SU-DHL-6 (cell line): Measurements from ENCODE around the gene SRGAP1.
"Not testable (repeated sequence)": the region's sequence is repeated elsewhere in the genome, so short reads cannot be mapped to it uniquely, and the experiment has no call there.

Source experiments
- H2AFZ ChIP-seq: fragments of 200-600 bp; sonication (generic); 2 replicates; pipeline ENCODE4 v1.6.1; 2014; ENCODE audit warnings: low read depth, mild to moderate bottlenecking, moderate library complexity, mixed read lengths, antibody characterized with exemption, low read length; ENCODE audit not compliant: severe bottlenecking
- H3F3A ChIP-seq: fragments of 200-600 bp; shearing (Covaris generic); 2 replicates; pipeline ENCODE4 v1.6.0; 2016; ENCODE audit warnings: antibody characterized with exemption, mild to moderate bottlenecking; ENCODE audit not compliant: insufficient read depth
- H3K27ac ChIP-seq: fragments of 200-600 bp; sonication (generic); 2 replicates; pipeline ENCODE4 v1.5.1; 2016; ENCODE audit warnings: low read depth, mild to moderate bottlenecking, low read length, moderate library complexity, mixed read lengths
- H3K27me3 ChIP-seq: fragments of 200-600 bp; sonication (generic), shearing (Covaris generic); 2 replicates; pipeline ENCODE4 v1.6.0; 2014; ENCODE audit warnings: mild to moderate bottlenecking, low read length
- H3K36me3 ChIP-seq: fragments of 200-600 bp; sonication (generic); 2 replicates; pipeline ENCODE4 v1.6.1; 2014; ENCODE audit warnings: mild to moderate bottlenecking, low read length, mixed read lengths
- H3K4me2 ChIP-seq: fragments of 300-600, 200-600 bp; shearing (Covaris generic), sonication (generic); 2 replicates; pipeline ENCODE4 v1.6.0; 2014; ENCODE audit warnings: low read length, low read depth, mild to moderate bottlenecking; ENCODE audit not compliant: poor library complexity, severe bottlenecking
- H3K4me3 ChIP-seq: fragments of 200-600 bp; sonication (generic); 2 replicates; pipeline ENCODE4 v1.5.1; 2014; ENCODE audit warnings: antibody characterized with exemption, low read length, mild to moderate bottlenecking, mixed read lengths; ENCODE audit not compliant: insufficient read depth, poor library complexity, severe bottlenecking
- H3K79me2 ChIP-seq: fragments of 200-600 bp; sonication (generic); 2 replicates; pipeline ENCODE4 v1.6.1; 2014; ENCODE audit warnings: mild to moderate bottlenecking, low read length, moderate library complexity; ENCODE audit not compliant: insufficient read depth
- H3K9ac ChIP-seq: fragments of 200-600 bp; sonication (generic); 2 replicates; pipeline ENCODE4 v1.7.0; 2014; ENCODE audit warnings: mild to moderate bottlenecking, low read length
- H3K9me2 ChIP-seq: fragments of 200-600 bp; sonication (generic); replicated peaks from 2 replicates; pipeline ENCODE4 v1.6.1; 2014; ENCODE audit warnings: low read length; ENCODE audit not compliant: insufficient read depth
- H3K9me3 ChIP-seq: fragments of 200-600 bp; sonication (generic); 2 replicates; pipeline ENCODE4 v1.6.1; 2014; ENCODE audit warnings: low read length, mixed read lengths; ENCODE audit not compliant: insufficient read depth
- H4K20me1 ChIP-seq: fragments of 200-600 bp; sonication (generic); 2 replicates; pipeline ENCODE4 v1.6.1; 2014; ENCODE audit warnings: low read depth, mild to moderate bottlenecking, antibody characterized with exemption, low read length, moderate library complexity, mixed read lengths
- EZH2phosphoT487 ChIP-seq: fragments of 200-600 bp; sonication (generic), shearing (Covaris generic); conservative IDR thresholded peaks from 2 replicates; pipeline ENCODE4 v1.6.1; 2018; ENCODE audit warnings: mild to moderate bottlenecking, antibody characterized with exemption, low read length, moderate library complexity, mixed read lengths
- TF ChIP-seq, protein P1 (sequence below): fragments of 200-600 bp; sonication (generic); IDR thresholded peaks from one replicate; pipeline ENCODE4 v1.5.1; 2017; ENCODE audit warnings: antibody characterized with exemption, mild to moderate bottlenecking, low read length, moderate library complexity; ENCODE audit not compliant: insufficient read depth, poor library complexity, severe bottlenecking

The SRGAP1 gene

DNA sequence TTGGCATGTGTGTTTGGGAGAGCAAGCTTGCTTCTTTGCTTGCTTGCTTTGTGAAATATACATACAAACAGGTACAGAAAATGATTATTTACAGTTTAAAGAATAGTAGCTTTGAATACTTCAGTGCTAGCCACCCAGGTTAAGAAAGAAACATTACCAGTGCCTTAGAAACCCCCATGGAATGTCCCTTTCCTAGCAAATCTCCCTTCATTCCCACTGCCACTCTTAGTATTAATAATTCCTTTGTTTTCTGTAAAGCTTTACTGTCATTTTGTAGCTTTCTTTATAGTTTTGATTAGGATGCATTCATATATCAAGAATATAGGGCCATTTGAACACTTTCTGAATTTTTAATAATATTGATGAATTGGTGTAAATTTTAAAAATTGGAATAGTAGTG is 9.5 kb downstream of the SRGAP1 start:
- no peaks in the 10 kb centered on the region for H3K36me3 ChIP-seq
- no peaks in the 10 kb centered on the region for H3F3A ChIP-seq
- H2AFZ ChIP-seq, result no peak overlapping the region
- no peaks in the 10 kb centered on the region for H4K20me1 ChIP-seq
- H3K79me2 ChIP-seq, result no peaks in the 10 kb centered on the region
- no peak overlapping the region for H3K4me3 ChIP-seq
- H3K9me3 ChIP-seq, result no peaks in the 10 kb centered on the region
- no peak for TF ChIP-seq EZH2phosphoT487
- TF ChIP-seq, protein P1, sequence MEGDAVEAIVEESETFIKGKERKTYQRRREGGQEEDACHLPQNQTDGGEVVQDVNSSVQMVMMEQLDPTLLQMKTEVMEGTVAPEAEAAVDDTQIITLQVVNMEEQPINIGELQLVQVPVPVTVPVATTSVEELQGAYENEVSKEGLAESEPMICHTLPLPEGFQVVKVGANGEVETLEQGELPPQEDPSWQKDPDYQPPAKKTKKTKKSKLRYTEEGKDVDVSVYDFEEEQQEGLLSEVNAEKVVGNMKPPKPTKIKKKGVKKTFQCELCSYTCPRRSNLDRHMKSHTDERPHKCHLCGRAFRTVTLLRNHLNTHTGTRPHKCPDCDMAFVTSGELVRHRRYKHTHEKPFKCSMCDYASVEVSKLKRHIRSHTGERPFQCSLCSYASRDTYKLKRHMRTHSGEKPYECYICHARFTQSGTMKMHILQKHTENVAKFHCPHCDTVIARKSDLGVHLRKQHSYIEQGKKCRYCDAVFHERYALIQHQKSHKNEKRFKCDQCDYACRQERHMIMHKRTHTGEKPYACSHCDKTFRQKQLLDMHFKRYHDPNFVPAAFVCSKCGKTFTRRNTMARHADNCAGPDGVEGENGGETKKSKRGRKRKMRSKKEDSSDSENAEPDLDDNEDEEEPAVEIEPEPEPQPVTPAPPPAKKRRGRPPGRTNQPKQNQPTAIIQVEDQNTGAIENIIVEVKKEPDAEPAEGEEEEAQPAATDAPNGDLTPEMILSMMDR, result no peak
- no peak overlapping the region for H3K27ac ChIP-seq
- H3K4me2 ChIP-seq, result no peak overlapping the region
- H3K9me2 ChIP-seq, result no peaks in the 10 kb centered on the region
- H3K27me3 ChIP-seq, result no peaks in the 10 kb centered on the region
- no peak overlapping the region for H3K9ac ChIP-seq

DNA sequence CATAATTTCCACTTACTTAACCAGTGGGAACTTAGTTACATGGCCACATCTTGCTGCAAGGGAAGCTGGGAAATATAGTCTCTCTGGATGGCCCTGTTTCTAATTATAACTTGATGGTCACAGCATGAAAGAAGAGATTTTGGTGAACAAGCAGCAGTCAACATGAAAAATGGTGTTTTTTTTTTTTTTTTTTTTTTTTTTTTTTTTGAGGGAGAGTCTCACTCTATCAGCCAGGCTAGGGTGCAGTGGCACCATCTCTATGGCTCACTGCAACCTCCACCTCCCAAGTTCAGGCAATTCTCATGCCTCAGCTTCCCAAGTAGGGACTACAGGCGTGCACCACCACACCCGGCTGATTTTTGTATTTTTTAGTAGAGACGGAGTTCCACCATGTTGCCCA is 10.8 kb downstream of the SRGAP1 start:
- Histone ChIP-seq H3K79me2 (no peaks in the 10 kb centered on the region), H3F3A (no peaks in the 10 kb centered on the region)

DNA sequence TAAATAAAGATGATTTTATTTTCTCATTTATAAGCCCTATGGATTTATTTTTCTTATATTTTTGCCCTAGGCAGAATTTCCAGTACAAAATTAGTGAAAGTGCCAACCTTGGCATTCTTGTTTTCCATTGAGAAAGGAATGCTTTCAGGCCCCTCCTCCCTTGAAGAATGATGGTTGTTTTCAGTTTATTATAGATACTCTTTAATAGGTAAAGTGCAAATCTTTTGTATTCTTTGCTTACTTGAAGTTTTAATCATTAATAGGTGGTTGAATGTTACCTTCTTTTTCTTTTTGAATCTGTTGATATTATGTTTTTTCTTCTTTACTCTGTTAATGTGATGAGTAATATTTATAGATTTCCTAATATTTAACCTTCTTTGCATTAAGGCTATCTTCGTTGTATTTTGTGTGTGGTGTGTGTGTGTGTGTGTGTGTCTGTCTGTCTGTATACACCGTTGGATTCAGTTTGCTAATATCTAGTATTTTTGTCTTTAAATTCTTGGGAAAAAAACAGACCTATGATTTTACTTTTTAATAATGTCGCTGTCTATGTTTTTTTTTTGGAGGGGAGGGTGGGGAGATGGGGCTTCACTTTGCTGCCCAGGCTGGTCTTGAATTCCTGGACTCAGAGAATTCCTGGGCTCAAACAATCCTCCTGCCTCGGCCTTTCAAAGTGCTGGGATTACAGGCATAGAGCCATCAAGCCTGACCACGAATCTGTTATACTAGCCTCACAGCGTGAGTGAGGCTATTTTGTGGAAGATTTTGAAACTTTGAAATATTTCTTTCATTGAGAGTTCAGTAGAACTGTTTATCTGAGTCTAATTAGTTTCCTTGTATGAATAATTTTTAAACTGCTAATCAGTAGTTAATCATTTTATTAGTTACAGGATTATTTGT is 13.5 kb downstream of the SRGAP1 start:
- no peaks in the 10 kb centered on the region for H3K9me2 ChIP-seq
- H3K36me3 ChIP-seq, result no peaks in the 10 kb centered on the region
- H3K27me3 ChIP-seq, result no peaks in the 10 kb centered on the region
- H2AFZ ChIP-seq, result no peak overlapping the region
- no peak overlapping the region for H3K4me2 ChIP-seq
- H3K79me2 ChIP-seq, result no peaks in the 10 kb centered on the region
- no peaks in the 10 kb centered on the region for H3K9me3 ChIP-seq
- H3K9ac ChIP-seq, result no peak overlapping the region
- no peak for TF ChIP-seq EZH2phosphoT487
- TF ChIP-seq, protein P1, result no peak
- H3F3A ChIP-seq, result no peaks in the 10 kb centered on the region
- no peaks in the 10 kb centered on the region for H4K20me1 ChIP-seq
- no peak overlapping the region for H3K4me3 ChIP-seq
- H3K27ac ChIP-seq, result no peak overlapping the region

More for the DNA sequence above, 10.8 kb downstream of the SRGAP1 start:
- TF ChIP-seq, protein P1, result no peak
- TF ChIP-seq EZH2phosphoT487, result no peak
- H3K4me3 ChIP-seq, result no peak overlapping the region
- no peak overlapping the region for H3K4me2 ChIP-seq
- H3K9ac ChIP-seq, result no peak overlapping the region
- H2AFZ ChIP-seq, result no peak overlapping the region
- H3K9me2 ChIP-seq, result no peaks in the 10 kb centered on the region
- no peak overlapping the region for H3K27ac ChIP-seq
- no peaks in the 10 kb centered on the region for H3K27me3 ChIP-seq
- H3K36me3 ChIP-seq, result no peaks in the 10 kb centered on the region
- no peaks in the 10 kb centered on the region for H3K9me3 ChIP-seq
- no peaks in the 10 kb centered on the region for H4K20me1 ChIP-seq

DNA sequence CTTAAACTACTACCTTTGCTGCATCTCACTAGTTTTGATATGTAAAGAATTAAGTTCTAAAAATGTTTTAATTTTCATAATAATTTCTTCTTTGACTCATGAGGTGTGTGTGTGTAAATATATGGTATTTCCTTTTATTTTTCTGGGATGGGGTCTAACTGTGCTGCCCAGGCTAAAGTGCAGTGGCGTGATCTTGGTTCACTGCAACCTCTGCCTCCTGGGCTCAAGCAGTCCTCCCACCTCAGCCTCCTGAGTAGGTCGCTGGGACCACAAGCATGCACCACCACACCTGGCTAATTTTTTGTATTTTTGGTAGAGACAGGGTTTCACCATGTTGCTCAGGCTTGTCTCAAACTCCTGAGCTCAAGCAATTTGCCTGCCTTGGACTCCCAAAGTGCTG is 15.4 kb downstream of the SRGAP1 start:
- H3K9ac ChIP-seq, H3F3A ChIP-seq, H3K27me3 ChIP-seq, H3K4me3 ChIP-seq, H3K9me2 ChIP-seq, H3K27ac ChIP-seq, H3K36me3 ChIP-seq, H3K4me2 ChIP-seq, H2AFZ ChIP-seq, H3K9me3 ChIP-seq, H4K20me1 ChIP-seq, H3K79me2 ChIP-seq: not testable (repeated sequence)
